Left forelimb (tissue), 1 donor: ENCODE measurements around the gene BFSP2.

Experiments
- DNase-seq: peaks from one replicate; pipeline ENCODE4 v3.0.0-alpha.2; 2018; ENCODE audit warnings: low spot score

The BFSP2 gene

GRCh38 chr3:133383741-133384140, 16.1 kb upstream of the BFSP2 start:
- peak; percentile 50 for DNase-seq

GRCh38 chr3:133384331-133385027, 15.4 kb upstream of the BFSP2 start:
- DNase-seq = peak; percentile 81

GRCh38 chr3:133386876-133387275, 13.0 kb upstream of the BFSP2 start:
- DNase-seq = no peak

- DNase-seq = peak; percentile 8
Measured at GRCh38 chr3:133387341-133387740, 12.5 kb upstream of the BFSP2 start.

GRCh38 chr3:133388696-133389395, 11.0 kb upstream of the BFSP2 start:
- DNase-seq = peak; percentile 46

GRCh38 chr3:133390715-133391114, 9.1 kb upstream of the BFSP2 start:
- no peak for DNase-seq

GRCh38 chr3:133393204-133393603, 6.7 kb upstream of the BFSP2 start:
- DNase-seq = no peak

GRCh38 chr3:133393691-133394474, 6.0 kb upstream of the BFSP2 start:
- DNase-seq = peak; percentile 44

GRCh38 chr3:133394561-133395311, 5.1 kb upstream of the BFSP2 start:
- no peak for DNase-seq

- DNase-seq = no peak
Measured at GRCh38 chr3:133396906-133397305, 3.0 kb upstream of the BFSP2 start.

- no peak for DNase-seq
Measured at GRCh38 chr3:133401374-133402135, 1.7 kb downstream of the BFSP2 start.

- DNase-seq = no peak
Measured at GRCh38 chr3:133404920-133405319, 5.1 kb downstream of the BFSP2 start.

- no peak for DNase-seq
Measured at GRCh38 chr3:133408366-133408765, 8.5 kb downstream of the BFSP2 start.

GRCh38 chr3:133408961-133409360, 9.1 kb downstream of the BFSP2 start:
- DNase-seq = peak; percentile 11

- DNase-seq = peak; percentile 14
Measured at GRCh38 chr3:133410191-133410892, 10.5 kb downstream of the BFSP2 start.

- no peak for DNase-seq
Measured at GRCh38 chr3:133412183-133413132, 12.6 kb downstream of the BFSP2 start.

- DNase-seq = no peak
Measured at GRCh38 chr3:133413161-133414020, 13.5 kb downstream of the BFSP2 start.

- no peak for DNase-seq
Measured at GRCh38 chr3:133414021-133414392, 14.2 kb downstream of the BFSP2 start.

GRCh38 chr3:133418361-133418760, 18.5 kb downstream of the BFSP2 start:
- no peak for DNase-seq
